HG03521 (cell line): ENCODE results near the gene HK1.

Experiments
- ATAC-seq: cut with Tn5 transposase; IDR thresholded peaks from one replicate; pipeline ENCODE4 v1.9.1; 2021; ENCODE audit warnings: mild to moderate bottlenecking, moderate library complexity; ENCODE audit not compliant: unreplicated experiment

Gene HK1

DNA sequence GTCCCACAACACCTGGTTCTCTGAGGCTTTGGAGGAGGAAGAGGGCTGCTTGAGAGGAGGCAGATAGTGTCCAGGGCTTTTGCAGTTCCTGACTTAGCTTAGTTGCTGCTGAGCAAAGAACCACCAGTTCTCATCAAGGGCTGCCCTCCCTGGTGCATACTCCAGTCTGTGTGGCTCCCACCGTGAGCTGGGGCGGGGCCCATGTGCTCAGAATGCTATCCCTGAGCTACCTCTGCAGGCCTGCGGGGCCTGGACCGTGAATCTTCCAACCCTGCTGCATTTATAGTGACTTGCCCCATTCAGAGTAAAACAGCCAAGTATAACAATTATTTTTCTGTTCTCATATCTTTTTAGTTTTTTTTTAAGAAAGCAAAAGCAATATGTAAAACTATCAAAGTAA is 89.2 kb downstream of the HK1 start:
- ATAC-seq: no peak

GRCh38 chr10:69372126-69372980 is 94.1 kb downstream of the HK1 start:
- no peak for ATAC-seq

- no peak for ATAC-seq
These were observed 95.9 kb downstream of the HK1 start for GRCh38 chr10:69374242-69374641.

DNA sequence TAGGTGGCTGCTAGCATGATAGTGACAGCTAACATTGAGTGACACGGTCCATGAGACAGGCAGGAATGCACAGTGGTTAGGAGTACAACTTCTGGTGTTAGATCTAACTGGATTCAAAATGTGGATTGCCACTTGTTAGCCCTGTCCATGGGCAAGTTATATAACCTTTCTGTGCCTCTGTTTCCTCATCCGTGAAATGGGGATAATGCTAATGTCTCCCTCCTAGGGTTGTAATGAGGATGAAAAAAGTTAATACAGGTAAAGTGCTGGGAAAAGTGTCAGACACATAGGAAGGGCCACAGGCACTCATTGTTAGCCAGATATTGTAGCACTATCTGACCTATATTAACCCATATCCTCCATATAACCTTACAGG is 96.6 kb downstream of the HK1 start:
- no peak for ATAC-seq

DNA sequence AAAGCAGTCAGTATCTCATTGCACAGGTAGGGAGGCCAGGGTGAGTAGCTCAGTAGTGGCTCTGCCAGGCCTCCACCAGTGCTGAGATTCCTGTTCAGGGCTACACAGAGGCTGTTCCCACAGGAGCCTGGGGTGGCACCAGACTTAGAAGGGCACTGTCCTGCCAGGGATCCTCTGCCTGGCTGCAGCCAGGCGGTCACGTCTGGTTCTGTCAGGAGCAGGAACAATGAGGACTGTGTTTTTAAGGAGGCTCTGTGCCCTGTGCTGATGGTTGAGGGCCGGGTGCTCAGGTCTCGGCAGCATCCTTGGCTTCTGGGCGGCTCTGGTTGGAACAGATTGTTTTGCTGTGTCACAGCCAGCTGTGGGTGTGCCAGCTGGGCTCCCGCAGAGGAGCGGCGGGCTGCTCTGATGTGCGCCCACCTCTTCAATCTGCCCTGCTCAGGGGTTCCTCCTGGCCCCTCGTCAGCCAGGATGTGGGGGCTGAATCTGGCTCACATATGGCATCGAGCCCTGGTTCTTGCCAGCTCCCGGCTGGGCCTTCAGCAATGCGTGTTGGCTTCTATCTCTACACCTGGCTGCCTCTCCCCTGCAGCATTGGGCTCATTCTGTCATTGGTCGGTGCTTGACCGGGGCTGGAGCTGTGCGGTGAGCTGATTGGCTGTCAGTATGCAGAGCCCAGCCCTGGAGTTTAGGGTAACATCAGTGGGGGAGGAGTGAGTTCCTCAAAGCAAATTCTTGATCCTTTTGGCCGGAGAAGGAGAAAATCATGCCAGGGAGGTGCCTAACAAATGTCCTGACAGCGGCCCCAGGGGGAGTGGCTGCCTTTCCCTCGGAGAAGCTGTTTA is 97.2 kb downstream of the HK1 start:
- no peak for ATAC-seq

DNA sequence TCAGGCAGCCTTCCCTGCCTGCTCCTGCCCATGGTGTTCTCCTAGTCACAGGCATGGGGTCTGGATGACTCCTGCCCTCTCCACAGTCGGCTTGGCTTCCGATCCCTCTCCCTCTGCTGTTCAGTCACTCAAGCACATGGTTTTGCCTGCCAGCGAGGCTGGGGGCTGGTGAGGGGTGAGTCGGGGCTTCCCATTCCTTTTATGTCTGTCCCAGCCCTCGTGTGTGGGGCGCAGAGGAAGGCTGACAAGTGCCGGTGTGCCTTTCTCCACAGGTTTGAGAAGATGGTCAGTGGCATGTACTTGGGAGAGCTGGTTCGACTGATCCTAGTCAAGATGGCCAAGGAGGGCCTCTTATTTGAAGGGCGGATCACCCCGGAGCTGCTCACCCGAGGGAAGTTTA is 98.4 kb downstream of the HK1 start:
- ATAC-seq: no peak

DNA sequence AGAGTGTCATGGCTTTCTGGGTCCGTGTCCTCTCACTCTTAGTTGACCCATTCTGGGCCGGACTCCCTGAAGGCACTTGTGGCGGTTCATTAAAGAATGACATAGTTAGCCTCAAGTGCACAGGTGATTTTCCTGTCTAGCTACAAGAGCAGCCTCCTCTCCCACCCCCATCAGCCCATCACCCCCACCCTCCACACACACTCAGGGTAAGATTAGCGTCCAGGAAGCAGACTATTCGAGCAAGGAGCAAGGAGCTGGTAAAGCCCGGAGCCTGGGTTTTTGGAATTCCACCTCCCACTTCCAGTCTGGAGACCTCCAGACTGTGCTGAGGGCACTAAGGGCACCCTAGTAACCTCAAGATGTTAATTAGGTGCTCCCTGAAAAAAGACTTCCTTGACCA is 98.9 kb downstream of the HK1 start:
- ATAC-seq: no peak

GRCh38 chr10:69377933-69378332 is 99.6 kb downstream of the HK1 start:
- no peak for ATAC-seq

DNA sequence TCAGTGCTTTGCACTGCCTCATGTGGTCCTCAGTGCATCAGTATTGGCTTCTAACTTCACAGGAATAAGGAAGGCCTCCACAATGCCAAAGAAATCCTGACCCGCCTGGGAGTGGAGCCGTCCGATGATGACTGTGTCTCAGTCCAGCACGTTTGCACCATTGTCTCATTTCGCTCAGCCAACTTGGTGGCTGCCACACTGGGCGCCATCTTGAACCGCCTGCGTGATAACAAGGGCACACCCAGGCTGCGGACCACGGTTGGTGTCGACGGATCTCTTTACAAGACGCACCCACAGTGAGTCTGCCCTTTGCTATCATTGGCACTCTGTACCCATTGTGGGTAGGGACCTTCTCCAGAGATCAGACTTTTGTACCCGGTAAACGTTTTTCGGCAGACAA is 101.5 kb downstream of the HK1 start:
- no peak for ATAC-seq

- no peak for ATAC-seq
These were observed 104.3 kb downstream of the HK1 start for GRCh38 chr10:69382382-69383117.

DNA sequence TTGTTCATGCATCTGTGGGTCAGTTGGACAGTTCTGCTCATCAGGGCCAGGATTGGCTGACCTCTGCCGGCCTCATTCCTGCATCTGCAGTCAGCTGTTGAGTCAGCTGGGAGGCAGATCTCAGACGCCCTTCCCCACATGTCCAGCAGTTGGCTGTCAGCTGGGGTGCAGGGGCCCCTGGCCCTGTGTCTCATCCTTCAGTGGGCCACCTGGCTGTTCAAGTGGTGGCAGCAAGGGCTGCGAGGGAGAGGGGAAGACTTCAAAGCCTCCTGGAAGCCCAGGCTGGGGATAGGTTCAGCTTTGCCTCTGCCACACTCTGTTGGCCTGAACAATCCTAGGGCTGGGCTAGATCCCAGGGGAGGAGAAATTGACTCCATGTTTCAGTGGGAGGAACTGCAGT is 105.3 kb downstream of the HK1 start:
- no peak for ATAC-seq

DNA sequence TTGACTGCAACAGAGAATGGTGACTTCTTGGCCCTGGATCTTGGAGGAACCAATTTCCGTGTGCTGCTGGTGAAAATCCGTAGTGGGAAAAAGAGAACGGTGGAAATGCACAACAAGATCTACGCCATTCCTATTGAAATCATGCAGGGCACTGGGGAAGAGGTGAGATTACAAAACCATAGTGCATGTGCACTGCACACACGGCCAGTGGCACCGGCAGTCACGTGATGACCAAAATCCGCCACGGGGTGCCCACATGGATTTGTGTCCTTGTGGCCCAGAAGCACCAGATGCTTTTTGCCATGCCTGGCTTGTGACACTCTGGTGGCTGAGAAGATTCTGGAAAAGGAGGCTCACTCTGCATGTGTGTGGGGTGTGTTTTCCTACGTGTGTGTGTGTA is 106.0 kb downstream of the HK1 start:
- no peak for ATAC-seq

DNA sequence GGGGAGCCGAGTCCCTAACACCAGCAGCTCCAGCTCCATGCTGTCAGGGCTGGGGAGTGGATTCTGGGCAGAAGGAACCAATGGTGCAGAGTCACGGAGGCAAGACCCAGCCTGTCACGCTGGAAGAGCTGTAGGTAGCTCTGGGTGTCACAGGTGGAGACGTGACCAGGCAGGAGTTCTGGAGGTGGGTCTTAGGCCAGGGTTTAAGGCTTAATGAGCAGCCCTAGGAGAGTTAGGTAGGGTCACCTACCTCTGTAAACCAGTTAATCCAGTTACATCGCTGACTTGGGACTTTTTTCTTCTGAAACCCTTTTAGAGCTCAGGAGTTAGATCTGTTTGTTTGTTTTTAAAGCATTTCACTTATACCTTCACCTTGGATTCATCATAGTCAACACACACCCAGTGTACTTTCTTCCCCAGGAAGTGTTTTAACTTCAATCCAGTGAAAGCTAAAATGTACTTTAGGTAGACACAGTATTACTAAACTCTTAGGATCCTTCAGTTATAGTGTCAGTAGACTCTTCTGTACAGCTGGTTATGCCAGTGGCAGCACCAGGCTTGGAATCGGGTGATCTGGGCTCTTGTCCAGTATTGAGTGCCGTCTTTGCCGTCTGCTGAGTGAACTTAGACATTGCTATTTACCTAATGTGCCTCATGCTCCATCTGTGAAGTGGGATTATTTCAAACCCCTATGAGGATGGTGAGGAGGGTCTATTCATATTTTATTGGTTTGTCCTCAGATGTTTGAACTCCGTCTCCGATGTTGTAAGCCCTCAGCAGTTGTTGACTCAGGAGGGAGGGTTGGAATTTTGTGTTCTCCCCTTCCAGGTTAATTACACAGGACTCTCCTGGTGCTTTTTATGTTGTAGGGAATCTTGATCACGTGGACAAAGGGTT is 107.4 kb downstream of the HK1 start:
- ATAC-seq: no peak

DNA sequence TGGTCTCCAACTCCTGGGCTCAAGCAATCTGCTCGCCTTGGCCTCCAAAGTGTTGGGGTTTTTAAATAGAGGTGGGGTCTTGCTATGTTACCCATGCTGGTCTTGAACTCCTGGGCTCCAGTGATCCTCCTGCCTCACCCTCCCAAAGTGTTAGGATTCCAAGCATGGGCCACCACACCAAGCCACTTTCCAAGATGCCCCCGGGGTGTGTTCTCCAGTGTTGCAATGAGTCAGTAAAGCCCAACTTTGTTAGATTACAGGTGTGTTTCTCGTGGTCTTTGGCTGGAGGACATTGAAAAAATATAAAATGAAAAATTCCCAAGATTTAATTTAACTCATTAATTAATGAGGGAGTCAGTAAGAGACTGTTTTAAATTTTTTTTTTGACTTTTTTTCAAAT is 109.2 kb downstream of the HK1 start:
- no peak for ATAC-seq

GRCh38 chr10:69388488-69388887 is 110.2 kb downstream of the HK1 start:
- no peak for ATAC-seq

DNA sequence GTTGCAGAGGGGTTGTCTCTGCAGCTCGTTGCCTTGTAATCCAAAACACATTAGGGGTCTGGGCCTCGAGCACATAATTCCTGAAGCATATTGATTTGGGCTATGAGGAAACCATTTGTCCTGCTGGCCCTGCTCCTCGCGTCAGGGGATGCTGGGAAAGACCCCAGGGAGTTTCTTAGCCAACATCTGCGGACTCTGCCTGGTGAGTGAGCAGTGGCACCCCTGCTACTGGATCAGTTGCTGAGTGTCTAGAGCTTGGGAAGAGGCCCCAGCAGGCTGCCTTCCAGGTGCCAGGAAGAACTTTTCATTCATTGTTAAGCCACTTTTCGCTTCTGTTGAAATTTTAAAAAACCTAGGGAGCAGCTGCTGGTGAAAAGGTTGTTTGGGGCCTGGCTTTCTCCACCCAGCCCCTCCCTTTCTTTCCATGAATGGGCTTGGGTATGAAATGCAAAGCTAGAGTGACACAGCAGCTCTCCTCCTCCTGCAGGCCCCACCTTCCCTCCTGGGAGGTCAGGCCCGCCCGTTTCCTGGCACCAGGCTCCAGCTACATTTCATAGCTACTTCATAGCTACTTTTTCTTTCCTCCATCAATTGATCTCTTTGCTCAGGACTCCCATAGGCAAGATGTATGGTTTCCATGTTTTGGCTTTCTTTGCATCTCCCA is 111.7 kb downstream of the HK1 start:
- no peak for ATAC-seq

GRCh38 chr10:69391158-69391557 is 112.9 kb downstream of the HK1 start:
- no peak for ATAC-seq

- ATAC-seq: peak; percentile 81
These were observed 114.2 kb downstream of the HK1 start for GRCh38 chr10:69392481-69393000.

- ATAC-seq: no peak
These were observed 115.7 kb downstream of the HK1 start for GRCh38 chr10:69394020-69394419.

DNA sequence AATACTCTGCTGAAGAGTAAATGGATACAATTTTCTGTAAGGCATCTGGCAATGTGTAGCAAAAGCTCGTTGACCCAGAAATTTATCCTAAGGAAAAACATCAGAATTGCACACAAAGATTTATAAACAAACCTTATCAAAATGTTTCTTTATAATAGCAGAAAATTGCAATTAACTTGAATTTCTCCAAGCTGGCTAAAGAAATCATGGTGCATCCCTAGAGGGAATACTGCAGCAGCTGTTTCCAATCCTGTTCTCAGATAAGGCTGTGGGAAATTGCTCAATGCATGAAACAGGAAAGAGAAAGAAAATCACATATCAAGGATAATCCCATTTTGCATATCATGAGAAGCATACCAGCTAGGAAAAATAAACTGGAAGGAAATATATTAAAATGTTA is 119.7 kb downstream of the HK1 start:
- no peak for ATAC-seq
